ENCODE results near the gene OR13G1.
"Not testable (repeated sequence)": the region's sequence is repeated elsewhere in the genome, so short reads cannot be mapped to it uniquely, and the experiment has no call there.

Gene OR13G1

GRCh38 chr1:247679639-247680038 is at the start of gene OR13G1:
OR13G1 (minus strand) TSS chr1:247679739; CDS start chr1:247673041, 6,698 bp downstream.
- DNase-seq = no peak

- no peak for DNase-seq
Measured at GRCh38 chr1:247721222-247721621, 41.7 kb upstream of the OR13G1 start.

GRCh38 chr1:247716546-247716945 is 37.0 kb upstream of the OR13G1 start, which contains the start of gene OR6F1:
OR6F1 (minus strand) TSS chr1:247716646; CDS start chr1:247712755, 3,891 bp downstream.
- DNase-seq = no peak

- no peak for DNase-seq
Measured at GRCh38 chr1:247713753-247714152, 34.2 kb upstream of the OR13G1 start.

- not testable (repeated sequence) for DNase-seq
Measured at GRCh38 chr1:247710681-247711080, 31.1 kb upstream of the OR13G1 start.

GRCh38 chr1:247701338-247701737 is 21.8 kb upstream of the OR13G1 start:
- no peak for DNase-seq

GRCh38 chr1:247681288-247681897 is 1.9 kb upstream of the OR13G1 start:
- DNase-seq = peak; percentile 5

- DNase-seq = no peak
Measured at GRCh38 chr1:247680171-247680570, 632 bp upstream of the OR13G1 start.

GRCh38 chr1:247669225-247669624 is 10.3 kb downstream of the OR13G1 start:
- no peak for DNase-seq

- no peak for DNase-seq
Measured at GRCh38 chr1:247656221-247656875, 23.2 kb downstream of the OR13G1 start.

GRCh38 chr1:247653040-247653439 is 26.5 kb downstream of the OR13G1 start:
- DNase-seq = no peak

- DNase-seq = no peak
Measured at GRCh38 chr1:247647864-247648263, 31.7 kb downstream of the OR13G1 start.

- DNase-seq = no peak
Measured at GRCh38 chr1:247646867-247647266, 32.7 kb downstream of the OR13G1 start.

GRCh38 chr1:247642742-247643141 is 36.8 kb downstream of the OR13G1 start:
- DNase-seq = no peak

- DNase-seq = no peak
Measured at GRCh38 chr1:247639381-247639981, 40.1 kb downstream of the OR13G1 start.

GRCh38 chr1:247638781-247639180 is 40.8 kb downstream of the OR13G1 start:
- DNase-seq = no peak

- no peak for DNase-seq
Measured at GRCh38 chr1:247638011-247638410, 41.5 kb downstream of the OR13G1 start.

- DNase-seq = no peak
Measured at GRCh38 chr1:247627951-247628350, 51.6 kb downstream of the OR13G1 start.

Data from activated naive CD4-positive, alpha-beta T cell treated with Interleukin-2 at 50 U/mL for 16 hours (primary cell).